Measurements from ENCODE around the gene SLC16A1. TPM values are rescaled to one million over a fixed set of nuclear protein-coding genes. Genes with fewer than 3 reads are reported as not detected.

Gene SLC16A1
- total and polyA plus RNA-seq, 11 donors, result 60.5 to 192 (median 124) TPM

DNA sequence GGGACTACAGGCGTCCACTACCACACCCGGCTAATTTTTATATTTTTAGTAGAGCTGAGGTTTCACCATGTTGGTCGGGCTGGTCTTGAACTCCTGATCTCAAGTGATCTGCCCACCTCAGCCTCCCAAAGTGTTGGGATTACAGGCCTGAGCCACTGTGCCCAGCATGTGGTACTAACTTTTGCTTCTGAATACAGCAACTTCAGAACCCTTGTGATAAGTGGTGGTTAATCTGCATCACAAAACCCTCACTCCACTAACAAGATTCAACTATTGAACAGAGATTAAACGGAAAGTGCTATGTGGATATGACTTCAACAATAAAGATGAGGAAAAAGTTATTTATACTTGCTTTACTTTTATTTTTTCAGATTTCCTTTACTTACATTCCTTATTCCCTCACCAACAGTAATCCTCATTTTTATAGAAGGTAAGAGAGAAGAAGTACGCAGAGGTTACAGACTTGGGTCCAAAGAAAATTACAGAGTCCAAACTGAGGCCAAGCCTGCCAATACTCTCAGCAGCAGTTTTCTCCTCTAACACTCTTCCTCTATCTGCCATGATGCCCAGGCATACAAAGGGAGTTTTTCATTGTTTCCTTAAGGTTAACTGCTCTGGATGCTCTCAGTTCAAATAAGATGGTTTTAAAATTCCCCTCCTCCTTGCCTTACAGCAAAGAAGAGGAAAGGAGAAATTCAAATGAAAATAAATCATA is 44.3 kb downstream of the SLC16A1 start:
- intact Hi-C loops (cut with DNase I), result loop anchor here in 1 of 10 donors (5.0 kb wide), 1 partner anchor 41 kb away; no protein-coding TSS in a partner anchor
- no peaks in the 10 kb centered on the region for H3K27me3 ChIP-seq
- H3K27ac ChIP-seq, result no peak overlapping the region
- peaks cover 0 to 17% (median 3%) of the 10 kb centered on the region in 12 donors for H3K4me1 ChIP-seq
- no peak overlapping the region for H3K4me3 ChIP-seq
- H3K9me3 ChIP-seq, result no peaks in the 10 kb centered on the region
- peaks cover 0 to 55% (median 24%) of the 10 kb centered on the region in 9 donors for H3K36me3 ChIP-seq
- 92 to 96% (median 94%) methylated on average over 5 of the region's 5 CpGs for WGBS, 4 donors
- DNase-seq (no peak), ATAC-seq (no peak)
- TF ChIP-seq CTCF (IDR thresholded peaks at IDR 0.05) (no peak), POLR2A (IDR thresholded peaks at IDR 0.05) (no peak)

DNA sequence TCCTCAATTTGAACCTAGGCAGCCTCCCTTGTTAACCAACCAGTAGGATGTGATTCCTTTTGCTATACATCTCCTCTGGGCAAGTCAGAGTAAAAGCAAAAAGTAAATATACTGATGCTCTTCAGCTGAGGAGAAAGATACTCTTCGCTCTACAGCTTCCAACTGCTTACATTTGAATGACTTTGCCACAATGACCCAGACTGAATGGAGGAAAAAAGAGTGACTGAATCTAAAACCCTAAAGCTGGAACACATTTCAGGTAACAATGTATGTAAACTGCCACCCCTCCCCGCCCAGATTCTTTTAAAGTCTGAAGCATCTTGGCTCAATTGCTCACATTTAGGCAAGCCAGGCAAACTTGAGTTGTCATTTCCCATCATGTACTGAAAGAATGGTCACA is 46.1 kb downstream of the SLC16A1 start:
- Histone ChIP-seq H3K27me3 (no peaks in the 10 kb centered on the region), H3K27ac (no peak overlapping the region), H3K9me3 (no peaks in the 10 kb centered on the region), H3K36me3 (peaks cover 0 to 38% (median 18%) of the 10 kb centered on the region in 9 donors), H3K4me1 (peaks cover 4 to 25% (median 19%) of the 10 kb centered on the region in 12 donors), H3K4me3 (no peak overlapping the region)
- TF ChIP-seq CTCF (IDR thresholded peaks at IDR 0.05) (no peak), POLR2A (IDR thresholded peaks at IDR 0.05) (no peak)
- DNase-seq (no peak), ATAC-seq (no peak)
- intact Hi-C loops (cut with DNase I), result loop anchor here in 2 of 10 donors (5.0 to 10.0 kb wide), 2 partner anchors 42 to 45 kb away; partner anchors contain the start of gene SLC16A1 (in 1 of the 2)
- 94 to 99% (median 97%) methylated on average over 2 of the region's 2 CpGs for WGBS, 4 donors

- no peak overlapping the region for H3K4me3 ChIP-seq
- TF ChIP-seq POLR2A (IDR thresholded peaks at IDR 0.05) (no peak), CTCF (IDR thresholded peaks at IDR 0.05) (no peak)
- 54 to 76% (median 65%) methylated on average over 2 of the region's 2 CpGs for WGBS, 4 donors
- peaks cover 4 to 37% (median 32%) of the 10 kb centered on the region in 12 donors for H3K4me1 ChIP-seq
- intact Hi-C loops (cut with DNase I), result loop anchor here in 1 of 10 donors (10.0 kb wide), 1 partner anchor 49 kb away; the partner anchor contains the start of gene SLC16A1
- H3K36me3 ChIP-seq, result peaks cover 0 to 11% (median 0%) of the 10 kb centered on the region in 9 donors
- no peaks in the 10 kb centered on the region for H3K9me3 ChIP-seq
- peak overlapping the region in 11 of 12 donors; percentile 23 to 84 (median 54) for H3K27ac ChIP-seq
- DNase-seq, result no peak
- no peaks in the 10 kb centered on the region for H3K27me3 ChIP-seq
- ATAC-seq, result no peak
These were observed 49.8 kb downstream of the SLC16A1 start for GRCh38 chr1:112906150-112906698.
